ENCODE measurements around the gene TAF1.
"Not testable (repeated sequence)": the region's sequence is repeated elsewhere in the genome, so short reads cannot be mapped to it uniquely, and the experiment has no call there.

TAF1 gene

GRCh38 chrX:71504346-71504745 is 138.2 kb downstream of the TAF1 start:
- DNase-seq (ENCODE audit: insufficient read length, low spot score) (no peak), FAIRE-seq (no peak)
- TF ChIP-seq POLR2A (IDR thresholded peaks at IDR 0.05; ENCODE audit: low read depth, low read length), result no peak
- TF ChIP-seq POLR2AphosphoS5 (IDR thresholded peaks at IDR 0.05; ENCODE audit: low read depth, low read length), result no peak
- TF ChIP-seq POU2F2 (IDR thresholded peaks at IDR 0.05; ENCODE audit: low read depth, low read length), result no peak
- no peak for TF ChIP-seq TAF1 (IDR thresholded peaks at IDR 0.05; ENCODE audit: low read depth, low read length)
- no peak for TF ChIP-seq SPI1 (IDR thresholded peaks at IDR 0.05; ENCODE audit: low read depth, low read length)
- TF ChIP-seq PAX5 (IDR thresholded peaks at IDR 0.05; ENCODE audit: insufficient read depth, low read length, severe bottlenecking), result no peak

GRCh38 chrX:71509289-71509688 is 143.1 kb downstream of the TAF1 start:
- TF ChIP-seq PAX5 (IDR thresholded peaks at IDR 0.05; ENCODE audit: insufficient read depth, low read length, severe bottlenecking) (no peak), TAF1 (IDR thresholded peaks at IDR 0.05; ENCODE audit: low read depth, low read length) (no peak)
- DNase-seq (ENCODE audit: insufficient read length, low spot score), result no peak
- FAIRE-seq, result no peak

GRCh38 chrX:71510161-71510560 is 144.0 kb downstream of the TAF1 start:
- FAIRE-seq, result no peak
- TF ChIP-seq SPI1 (IDR thresholded peaks at IDR 0.05; ENCODE audit: low read depth, low read length) (0 out of 2 replicates have a peak, but pooled peaks have one; percentile 11), TAF1 (IDR thresholded peaks at IDR 0.05; ENCODE audit: low read depth, low read length) (no peak)
- no peak for DNase-seq (ENCODE audit: insufficient read length, low spot score)

- not testable (repeated sequence) for DNase-seq (ENCODE audit: insufficient read length, low spot score)
- FAIRE-seq, result peak; percentile 43
These were observed 147.6 kb downstream of the TAF1 start for GRCh38 chrX:71513731-71514130.

- TF ChIP-seq POU2F2 (IDR thresholded peaks at IDR 0.05; ENCODE audit: low read depth, low read length), result no peak
- TF ChIP-seq POLR2AphosphoS5 (IDR thresholded peaks at IDR 0.05; ENCODE audit: low read depth, low read length), result no peak
- no peak for TF ChIP-seq SPI1 (IDR thresholded peaks at IDR 0.05; ENCODE audit: low read depth, low read length)
- TF ChIP-seq TAF1 (IDR thresholded peaks at IDR 0.05; ENCODE audit: low read depth, low read length), result no peak
- TF ChIP-seq POLR2A (IDR thresholded peaks at IDR 0.05; ENCODE audit: low read depth, low read length), result no peak
- TF ChIP-seq PAX5 (IDR thresholded peaks at IDR 0.05; ENCODE audit: insufficient read depth, low read length, severe bottlenecking), result no peak
- DNase-seq (ENCODE audit: insufficient read length, low spot score) (no peak), FAIRE-seq (peak; percentile 86)
These were observed 148.3 kb downstream of the TAF1 start for GRCh38 chrX:71514367-71515037.

GRCh38 chrX:71515038-71515396 is 148.9 kb downstream of the TAF1 start:
- FAIRE-seq, result peak; percentile 63
- no peak for DNase-seq (ENCODE audit: insufficient read length, low spot score)

More at GRCh38 chrX:71515038-71515396, 148.9 kb downstream of the TAF1 start:
- TF ChIP-seq POU2F2 (IDR thresholded peaks at IDR 0.05; ENCODE audit: low read depth, low read length), result no peak
- TF ChIP-seq POLR2A (IDR thresholded peaks at IDR 0.05; ENCODE audit: low read depth, low read length), result no peak
- no peak for TF ChIP-seq TAF1 (IDR thresholded peaks at IDR 0.05; ENCODE audit: low read depth, low read length)
- no peak for TF ChIP-seq SPI1 (IDR thresholded peaks at IDR 0.05; ENCODE audit: low read depth, low read length)
- TF ChIP-seq POLR2AphosphoS5 (IDR thresholded peaks at IDR 0.05; ENCODE audit: low read depth, low read length), result no peak
- TF ChIP-seq PAX5 (IDR thresholded peaks at IDR 0.05; ENCODE audit: insufficient read depth, low read length, severe bottlenecking), result no peak

Data from GM12891 (cell line).